SK-N-MC (cell line): ENCODE results near the gene DAND5.

Source experiments
- EZH2 ChIP-seq: fragments of 200-600 bp; sonication (generic); IDR thresholded peaks from one replicate; pipeline ENCODE4 v1.6.1; 2017; ENCODE audit warnings: antibody characterized with exemption
- FOXP2 ChIP-seq: optimal IDR thresholded peaks from 2 replicates; pipeline ENCODE3; 2011; ENCODE audit warnings: mild to moderate bottlenecking, moderate library complexity; ENCODE audit not compliant: insufficient read depth; ENCODE audit errors: extremely low read length, control extremely low read depth
- POLR2AphosphoS5 ChIP-seq: IDR thresholded peaks from 2 replicates; pipeline ENCODE4 v1.6.1; 2012; ENCODE audit warnings: mild to moderate bottlenecking, low read depth, low read length, borderline replicate concordance

DNA sequence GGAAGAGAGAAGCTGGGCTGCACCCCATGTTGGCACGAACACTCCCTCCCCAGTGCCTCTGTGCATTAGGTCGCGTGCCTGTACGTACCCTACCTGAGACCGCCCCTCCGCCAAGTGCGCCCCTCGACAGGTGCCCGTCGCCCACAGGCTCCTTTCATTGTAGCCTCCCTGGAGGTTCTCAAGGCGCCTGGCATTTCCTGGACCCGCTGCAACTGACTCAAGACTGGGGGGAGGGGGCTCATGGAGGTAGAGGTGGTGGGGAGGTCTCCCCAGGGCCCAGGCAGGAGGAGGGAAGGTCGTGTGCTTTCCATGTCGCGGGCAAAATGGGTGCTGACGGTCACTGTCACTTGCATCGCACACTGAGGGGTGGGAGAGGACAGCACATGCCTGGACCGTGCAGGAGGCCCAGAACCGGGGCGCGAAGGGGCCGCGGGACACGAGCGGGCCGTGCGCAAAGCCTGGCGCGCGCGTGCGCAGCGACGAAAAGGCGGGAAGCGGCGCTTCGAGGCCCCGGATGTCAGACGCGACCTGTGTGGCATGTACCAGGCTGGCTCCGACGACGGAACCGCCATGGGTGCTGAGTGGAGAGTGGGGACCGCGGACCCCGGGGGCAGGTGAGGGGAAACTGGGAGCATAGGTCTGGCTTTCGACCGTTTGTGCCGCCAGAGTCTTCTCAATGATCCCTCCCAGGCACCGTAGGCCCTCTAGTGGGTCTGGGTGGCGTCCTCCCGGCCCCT is 42.4 kb downstream of the DAND5 start:
- TF ChIP-seq POLR2AphosphoS5 (no peak), EZH2 (no peak), FOXP2 (no peak)
